H1 (cell line): ENCODE results near the gene SLC47A2. TPM values are rescaled to one million over a fixed set of nuclear protein-coding genes. Genes with fewer than 3 reads are reported as not detected.

Source experiments
- CHD7 ChIP-seq: fragments of 300-600 bp; sonication (generic); IDR thresholded peaks from 2 replicates; pipeline ENCODE4 v1.7.1; 2012; ENCODE audit warnings: low read length, moderate library complexity, mild to moderate bottlenecking, inconsistent platforms; ENCODE audit not compliant: insufficient replicate concordance
- polyA plus RNA-seq, 7 experiments: library from polyadenylated mRNA; depleted of rRNA in 3 of 7; stranded (reverse) in 5 of 7; unstranded in 2 of 7; fragments of >200 nt in 5 of 7; fragments of 200-250 nt in 2 of 7; gene quantifications; 1 replicate in 5 of 7; 2 replicates in 1 of 7; 4 replicates in 1 of 7; pipeline versions ENCODE4 v1.2.1 to v1.2.3, GENCODE V29; 2011 to 2013; ENCODE audit warnings: missing spikeins in 2 of 7, mixed read lengths in 2 of 7
- total RNA-seq: library from RNA; stranded (reverse); fragmentation: NEBNext Ultra II Directional; extraction: Animal tissue kit (Norgen Biotek cat#: 25700); gene quantifications from 2 replicates; pipeline ENCODE4 v1.2.1, GENCODE V29; 2021

The SLC47A2 gene
- total and polyA plus RNA-seq, 2 of the 8 experiments (the other 6 are each of a cell fraction or from before 2014, with no cell fraction given), result not detected

GRCh38 chr17:19646788-19647696 is 69.3 kb downstream of the SLC47A2 start (continued):
- no peak for TF ChIP-seq CHD7
